ENCODE data around the gene THYN1.

THYN1 gene

GRCh38 chr11:134223121-134223520 is 30.0 kb downstream of the THYN1 start:
- no peak for DNase-seq (ENCODE audit: low spot score)

- DNase-seq (ENCODE audit: low spot score), result no peak
Observed at GRCh38 chr11:134216816-134217215, 36.3 kb downstream of the THYN1 start.

- no peak for DNase-seq (ENCODE audit: low spot score)
Observed at GRCh38 chr11:134215836-134216235, 37.3 kb downstream of the THYN1 start.

GRCh38 chr11:134207538-134208239 is 45.5 kb downstream of the THYN1 start:
- no peak for DNase-seq (ENCODE audit: low spot score)

- no peak for DNase-seq (ENCODE audit: low spot score)
Observed at GRCh38 chr11:134206185-134206584, 47.0 kb downstream of the THYN1 start.

- DNase-seq (ENCODE audit: low spot score), result no peak
Observed at GRCh38 chr11:134205729-134206128, 47.4 kb downstream of the THYN1 start.

- DNase-seq (ENCODE audit: low spot score), result no peak
Observed at GRCh38 chr11:134202661-134203060, 50.5 kb downstream of the THYN1 start.

GRCh38 chr11:134200688-134201087 is 52.5 kb downstream of the THYN1 start:
- DNase-seq (ENCODE audit: low spot score), result no peak

- DNase-seq (ENCODE audit: low spot score), result no peak
Observed at GRCh38 chr11:134199531-134199930, 53.6 kb downstream of the THYN1 start.

Measured in AG08396 (cell line).